K562 (cell line): ENCODE results near the gene EFNB3. TPM values are rescaled to one million over a fixed set of nuclear protein-coding genes. Genes with fewer than 3 reads are reported as not detected.

Source experiments
- ATAC-seq: fragments of 200-7000 bp; cut with Tn5 transposase; 3 replicates; pipeline ENCODE4 v1.9.1; 2020; ENCODE audit warnings: moderate library complexity
- BruUV-seq: library from RNA; stranded (reverse); fragments of 400-500 nt; replicated peaks from 2 replicates; lab custom pipeline; 2021; lab: Mats Ljungman, UMichigan
- CTCF ChIA-PET: fragments of 300-600 bp; formaldehyde crosslinking; extraction: SDS; loops from one replicate; lab custom pipeline; 2021; ENCODE audit warnings: low intra/inter-chr PET ratio; lab: Yijun Ruan, JAX
- POLR2A ChIA-PET: fragments of 300-600, 350-650 bp; sonication (Branson Sonifier 250); formaldehyde crosslinking; extraction: SDS; loops from one replicate; lab custom pipeline; 2021; ENCODE audit warnings: antibody characterized with exemption, inconsistent platforms; lab: Yijun Ruan, JAX
- DNase-seq, 4 experiments: peaks; one replicate each; pipeline versions ENCODE4 v3.0.0 to v3.0.0-alpha.2; 2011 to 2018; ENCODE audit warnings: low spot score in 3 of 4, mixed read lengths in 3 of 4; ENCODE audit errors: extremely low read depth in 1 of 4
- FAIRE-seq: peaks from 2 replicates; lab custom pipeline; 2011; peaks lifted over from hg19 to GRCh38; lab: Jason Lieb, UNC
- H2AFZ ChIP-seq: 2 replicates; pipeline ENCODE4 v1.6.0; 2011; ENCODE audit warnings: low read depth, low read length, control low read depth, inconsistent platforms
- H3K27ac ChIP-seq: fragments of 200-600 bp; 3 replicates; pipeline ENCODE4 v1.8.0; 2011; ENCODE audit warnings: low read depth, mild to moderate bottlenecking, control low read depth, inconsistent platforms, low read length, moderate library complexity, mixed read lengths; ENCODE audit errors: extremely low read depth
- H3K27me3 ChIP-seq, 2 experiments: fragments of 300-600 bp in 1 of 2; 2 replicates in 1 of 2; 3 replicates in 1 of 2; pipeline versions ENCODE4 v1.6.0 to v1.8.0; 2011; ENCODE audit warnings: inconsistent platforms in 2 of 2, low read length in 2 of 2, mild to moderate bottlenecking in 1 of 2, mixed read lengths in 1 of 2, moderate library complexity in 1 of 2; ENCODE audit not compliant: control insufficient read depth in 2 of 2, insufficient read depth in 2 of 2
- H3K36me3 ChIP-seq: fragments of 300-600 bp; 3 replicates; pipeline ENCODE4 v1.8.0; 2011; ENCODE audit warnings: mild to moderate bottlenecking, low read length, inconsistent platforms; ENCODE audit not compliant: control insufficient read depth, insufficient read depth
- H3K4me1 ChIP-seq, 2 experiments: fragments of 200-600 bp in 1 of 2; replicated peaks in 1 of 2; 2 replicates in 1 of 2; 3 replicates in 1 of 2; pipeline versions ENCODE4 v1.5.1 to v1.8.0; 2011; ENCODE audit warnings: inconsistent platforms in 2 of 2, low read length in 2 of 2, mild to moderate bottlenecking in 1 of 2, mixed read lengths in 1 of 2, moderate library complexity in 1 of 2; ENCODE audit not compliant: control insufficient read depth in 2 of 2, insufficient read depth in 2 of 2
- H3K4me2 ChIP-seq: 2 replicates; pipeline ENCODE4 v1.6.1; 2011; ENCODE audit warnings: low read length, control low read depth, inconsistent platforms, mixed read lengths; ENCODE audit not compliant: insufficient read depth
- H3K4me3 ChIP-seq: fragments of 200-600 bp; sonication (generic), shearing (Covaris generic); 2 replicates; pipeline ENCODE4 v1.5.1; 2016; ENCODE audit warnings: control low read depth, inconsistent platforms
- H3K79me2 ChIP-seq: fragments of 200-600 bp; 3 replicates; pipeline ENCODE4 v1.8.0; 2011; ENCODE audit warnings: low read length, inconsistent platforms; ENCODE audit not compliant: control insufficient read depth, insufficient read depth
- H3K9ac ChIP-seq, 2 experiments: 2 replicates each; pipeline versions ENCODE4 v1.6.0 to v1.6.1; 2011; ENCODE audit warnings: low read depth in 2 of 2, low read length in 2 of 2, control low read depth in 1 of 2, inconsistent platforms in 1 of 2, mild to moderate bottlenecking in 1 of 2, mixed read lengths in 1 of 2; ENCODE audit not compliant: insufficient read depth in 1 of 2
- H3K9me1 ChIP-seq: one replicate; pipeline ENCODE4 v1.6.0; 2011; ENCODE audit warnings: inconsistent platforms, mild to moderate bottlenecking, low read length, moderate library complexity; ENCODE audit not compliant: control insufficient read depth, insufficient read depth
- H3K9me3 ChIP-seq: replicated peaks from 2 replicates; pipeline ENCODE4 v1.5.1; 2011; ENCODE audit warnings: low read depth, low read length, inconsistent platforms; ENCODE audit not compliant: control insufficient read depth, insufficient read depth
- H4K20me1 ChIP-seq: replicated peaks from 2 replicates; pipeline ENCODE4 v1.6.1; 2011; ENCODE audit warnings: low read length, inconsistent platforms, mixed read lengths; ENCODE audit not compliant: control insufficient read depth, insufficient read depth
- HDGF ChIP-seq: fragments of 450-650 bp; IDR thresholded peaks from 2 replicates; pipeline ENCODE4 v1.6.1; 2016
- MCM2 ChIP-seq: fragments of 450-650 bp; IDR thresholded peaks from 2 replicates; pipeline ENCODE4 v1.6.1; 2017; ENCODE audit warnings: low read depth, mild to moderate bottlenecking
- MGA ChIP-seq: fragments of 450-650 bp; IDR thresholded peaks from 2 replicates; pipeline ENCODE4 v1.6.1; 2016; ENCODE audit warnings: mild to moderate bottlenecking, moderate library complexity
- NEUROD1 ChIP-seq: fragments of 150-350 bp; IDR thresholded peaks from 2 replicates; pipeline ENCODE4 v1.6.1; 2014; ENCODE audit warnings: borderline replicate concordance, low read length, low read depth; ENCODE audit not compliant: partially characterized antibody
- NFE2 ChIP-seq: IDR thresholded peaks from 2 replicates; pipeline ENCODE4 v1.6.1; 2014; ENCODE audit warnings: antibody characterized with exemption, low read depth
- PPARD ChIP-seq: fragments of 250-450 bp; sonication (Bioruptor Pico); IDR thresholded peaks from 2 replicates; pipeline ENCODE4 v1.8.0; 2022; ENCODE audit warnings: inconsistent platforms, mild to moderate bottlenecking, moderate library complexity
- RBM14 ChIP-seq: fragments of 200-400 bp; formaldehyde crosslinking; IDR thresholded peaks from 2 replicates; pipeline ENCODE4 v1.6.1; 2018; ENCODE audit warnings: low read depth, mild to moderate bottlenecking, low read length, moderate library complexity, borderline replicate concordance; ENCODE audit not compliant: insufficient read depth
- RBM22 ChIP-seq: fragments of 200-400 bp; formaldehyde crosslinking; IDR thresholded peaks from 2 replicates; pipeline ENCODE4 v1.6.1; 2018; ENCODE audit warnings: low read length, low read depth; ENCODE audit not compliant: poor library complexity, severe bottlenecking
- SMARCE1 ChIP-seq: fragments of 450-650 bp; IDR thresholded peaks from 2 replicates; pipeline ENCODE4 v1.7.1; 2016; ENCODE audit warnings: mild to moderate bottlenecking
- TRIM28 ChIP-seq: fragments of 450-650 bp; IDR thresholded peaks from 2 replicates; pipeline ENCODE4 v1.6.1; 2017
- WHSC1 ChIP-seq: IDR thresholded peaks from one replicate; pipeline ENCODE4 v1.6.1; 2012; ENCODE audit warnings: low read length, control low read depth, inconsistent platforms
- ZNF316 ChIP-seq: fragments of 450-650 bp; IDR thresholded peaks from 2 replicates; pipeline ENCODE4 v1.6.1; 2016
- WGBS: fragments of 100-300 bp; shearing (Covaris generic); methylation state at CpG from one replicate; pipeline ENCODE4 v1.1.6; 2016; ENCODE audit warnings: low coverage, mixed read lengths; ENCODE audit not compliant: insufficient coverage; ENCODE audit errors: missing lambda C conversion rate; 5-methylcytosine and 5-hydroxymethylcytosine counted together
- in situ Hi-C: fragments of 300-500 bp; cut with MboI; formaldehyde crosslinking; loops from 4 replicates; pipeline ENCODE4 v1.15.0; 2018; ENCODE audit warnings: inconsistent platforms, mixed read lengths
- intact Hi-C: fragments of 100-400 bp; cut with micrococcal nuclease; formaldehyde crosslinking; loops from 2 replicates; pipeline ENCODE4 v1.14.2; 2022
- polyA plus RNA-seq, 8 experiments: library from polyadenylated mRNA; depleted of rRNA in 4 of 8; stranded (reverse) in 5 of 8; unstranded in 3 of 8; fragments of >200 nt; fragmentation: Nextera tagmentation in 2 of 8; fragmentation: Illumina TruSeq in 1 of 8; extraction: Ambion mirVana in 2 of 8; extraction: Trizol in 1 of 8; gene quantifications; 2 replicates each; pipeline versions ENCODE4 v1.2.1 to v1.2.3, GENCODE V29; 2011 to 2014; ENCODE audit warnings: inconsistent platforms in 1 of 8, missing spikeins in 1 of 8
- total RNA-seq, 7 experiments: library from RNA; depleted of rRNA in 6 of 7; stranded (reverse); fragments of >200 nt in 6 of 7; fragmentation: Illumina TruSeq in 2 of 7; extraction: Trizol in 2 of 7; gene quantifications; 2 replicates each; pipeline versions ENCODE4 v1.2.1 to v1.2.3, GENCODE V29; 2011 to 2021; ENCODE audit warnings: low replicate concordance in 1 of 7

EFNB3 gene
- total and polyA plus RNA-seq, 9 of the 15 experiments (the other 6 are each of a cell fraction or from before 2014, with no cell fraction given): not detected

- H3K9me3 ChIP-seq: no peaks in the 10 kb centered on the region
- POLR2A ChIA-PET: no interaction called here
- CTCF ChIA-PET: no interaction called here
- no TSS peak for BruUV-seq
- H3K9ac ChIP-seq: no peak overlapping the region
- no peak overlapping the region for H2AFZ ChIP-seq
- H4K20me1 ChIP-seq: no peaks in the 10 kb centered on the region
- H3K27ac ChIP-seq: no peak overlapping the region
- H3K36me3 ChIP-seq: no peaks in the 10 kb centered on the region
- ATAC-seq (no peak), DNase-seq (no peak), FAIRE-seq (no peak)
- H3K27me3 ChIP-seq: peaks cover 24 to 47% of the 10 kb centered on the region in 2 experiments; a peak in 4 of 5 replicates
- H3K4me1 ChIP-seq: peaks cover 6 to 21% of the 10 kb centered on the region in 2 experiments; a peak in 3 of 5 replicates
- WGBS: 11% methylated on average over 4 of the region's 4 CpGs
- no peak overlapping the region for H3K4me3 ChIP-seq
- H3K79me2 ChIP-seq: no peaks in the 10 kb centered on the region
- H3K4me2 ChIP-seq: no peak overlapping the region
- intact Hi-C loops: no loop called here
- in situ Hi-C loops: no loop called here
- H3K9me1 ChIP-seq: no peaks in the 10 kb centered on the region
- no peak for TF ChIP-seq NEUROD1
- no peak for TF ChIP-seq WHSC1
- no peak for TF ChIP-seq MCM2
- no peak for TF ChIP-seq PPARD
- no peak for TF ChIP-seq ZNF316
- TF ChIP-seq SMARCE1: no peak
- no peak for TF ChIP-seq HDGF
- no peak for TF ChIP-seq NFE2
- no peak for TF ChIP-seq RBM22
- TF ChIP-seq RBM14: no peak
- TF ChIP-seq MGA: no peak
- no peak for TF ChIP-seq TRIM28
These were observed 15.1 kb downstream of the EFNB3 start for GRCh38 chr17:7720125-7720524.
